Fibroblast of lung (primary cell): ENCODE measurements around the gene AFG3L2. TPM values are rescaled to one million over a fixed set of nuclear protein-coding genes. Genes with fewer than 3 reads are reported as not detected.

Experiments used
- DNase-seq, 2 donors: peaks; one replicate each; pipeline versions ENCODE4 v3.0.0 to v3.0.0-alpha.2; 2010; ENCODE audit warnings: low read depth in 2 of 2
- H2AFZ ChIP-seq: 2 replicates; pipeline ENCODE4 v1.5.1; 2012; ENCODE audit warnings: low read length, control low read depth, inconsistent platforms
- H3K27ac ChIP-seq: 2 replicates; pipeline ENCODE4 v1.5.1; 2011; ENCODE audit warnings: low read length, control low read depth; ENCODE audit not compliant: insufficient read depth
- H3K27me3 ChIP-seq: 2 replicates; pipeline ENCODE4 v1.5.1; 2011; ENCODE audit warnings: mild to moderate bottlenecking, low read length; ENCODE audit not compliant: control insufficient read depth, insufficient read depth
- H3K36me3 ChIP-seq: 2 replicates; pipeline ENCODE4 v1.5.1; 2011; ENCODE audit warnings: low read length; ENCODE audit not compliant: control insufficient read depth, insufficient read depth
- H3K4me1 ChIP-seq: 2 replicates; pipeline ENCODE4 v1.5.1; 2011; ENCODE audit warnings: low read length; ENCODE audit not compliant: control insufficient read depth, insufficient read depth; ENCODE audit errors: extremely low read depth
- H3K4me2 ChIP-seq: 2 replicates; pipeline ENCODE4 v1.5.1; 2011; ENCODE audit warnings: low read length, control low read depth; ENCODE audit not compliant: insufficient read depth; ENCODE audit errors: extremely low read depth
- H3K4me3 ChIP-seq, 4 experiments: fragments of 200-600 bp in 1 of 4; sonication (generic) in 1 of 4; replicated peaks in 1 of 4; 2 replicates each; pipeline ENCODE4 v1.5.1; 2011 to 2016; ENCODE audit warnings: low read length in 4 of 4, low read depth in 3 of 4, mild to moderate bottlenecking in 3 of 4, control low read depth in 2 of 4, inconsistent platforms in 1 of 4, mixed read lengths in 1 of 4; ENCODE audit not compliant: insufficient read depth in 1 of 4; ENCODE audit errors: control extremely low read depth in 1 of 4
- H3K79me2 ChIP-seq: 2 replicates; pipeline ENCODE4 v1.5.1; 2012; ENCODE audit warnings: mild to moderate bottlenecking, low read length, inconsistent platforms; ENCODE audit not compliant: control insufficient read depth, insufficient read depth
- H3K9ac ChIP-seq: 2 replicates; pipeline ENCODE4 v1.5.1; 2011; ENCODE audit warnings: mild to moderate bottlenecking, low read length, control low read depth; ENCODE audit not compliant: insufficient read depth
- H3K9me3 ChIP-seq: 2 replicates; pipeline ENCODE4 v1.5.1; 2012; ENCODE audit warnings: low read depth, low read length; ENCODE audit not compliant: control insufficient read depth, insufficient read depth
- H4K20me1 ChIP-seq: 2 replicates; pipeline ENCODE4 v1.5.1; 2011; ENCODE audit warnings: low read length; ENCODE audit not compliant: control insufficient read depth, insufficient read depth; ENCODE audit errors: extremely low read depth
- EZH2 ChIP-seq: IDR thresholded peaks from 2 replicates; pipeline ENCODE4 v1.5.1; 2012; ENCODE audit warnings: low read length, control low read depth, mild to moderate bottlenecking; ENCODE audit errors: missing control alignments
- polyA plus RNA-seq, 2 donors: library from polyadenylated mRNA; depleted of rRNA in 1 of 2; stranded (reverse) in 1 of 2; unstranded in 1 of 2; fragments of >200 nt; gene quantifications; 2 replicates each; pipeline ENCODE4 v1.2.1, GENCODE V29; 2011 to 2012; ENCODE audit warnings: missing spikeins in 1 of 2
- total RNA-seq: library from RNA; depleted of rRNA; stranded (reverse); fragments of >200 nt; gene quantifications from 2 replicates; pipeline ENCODE4 v1.2.1, GENCODE V29; 2014
- TF ChIP-seq, protein P1 (sequence below), 2 donors: IDR thresholded peaks in 1 of 2; conservative IDR thresholded peaks in 1 of 2; 1 replicate in 1 of 2; 2 replicates in 1 of 2; pipeline ENCODE4 v1.5.1; 2011 to 2012; ENCODE audit warnings: low read length in 2 of 2, control low read depth in 1 of 2, inconsistent platforms in 1 of 2, low read depth in 1 of 2, mild to moderate bottlenecking in 1 of 2

The AFG3L2 gene
- total and polyA plus RNA-seq, 2 donors (not counting 1 experiment from before 2014, with no cell fraction given), result 38.3 to 41.0 TPM

DNA sequence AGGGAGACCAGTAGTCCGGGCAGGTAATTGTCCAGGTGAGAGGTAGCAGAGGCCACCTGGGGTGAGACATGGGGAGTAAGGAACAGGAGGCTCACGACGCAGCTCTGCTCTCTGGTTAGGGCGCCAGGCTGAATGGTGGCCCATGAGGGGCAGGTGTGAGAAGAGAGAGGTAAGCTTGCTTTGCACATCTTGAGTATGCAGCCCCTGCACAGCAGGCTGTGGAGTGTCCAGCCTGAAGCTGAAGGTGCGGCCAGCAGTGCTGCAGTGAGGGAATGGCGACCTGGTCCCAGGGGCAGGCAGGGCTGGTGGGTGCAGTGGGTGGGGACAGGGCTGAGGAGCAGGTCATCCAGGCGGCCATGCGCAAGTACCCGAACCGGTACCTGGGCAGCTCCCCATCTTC, 46.4 kb upstream of the AFG3L2 start:
- H3K27ac ChIP-seq, result no peak overlapping the region
- H3K27me3 ChIP-seq, result no peaks in the 10 kb centered on the region
- no peak overlapping the region for H3K9ac ChIP-seq
- TF ChIP-seq EZH2, result no peak
- TF ChIP-seq, protein P1, sequence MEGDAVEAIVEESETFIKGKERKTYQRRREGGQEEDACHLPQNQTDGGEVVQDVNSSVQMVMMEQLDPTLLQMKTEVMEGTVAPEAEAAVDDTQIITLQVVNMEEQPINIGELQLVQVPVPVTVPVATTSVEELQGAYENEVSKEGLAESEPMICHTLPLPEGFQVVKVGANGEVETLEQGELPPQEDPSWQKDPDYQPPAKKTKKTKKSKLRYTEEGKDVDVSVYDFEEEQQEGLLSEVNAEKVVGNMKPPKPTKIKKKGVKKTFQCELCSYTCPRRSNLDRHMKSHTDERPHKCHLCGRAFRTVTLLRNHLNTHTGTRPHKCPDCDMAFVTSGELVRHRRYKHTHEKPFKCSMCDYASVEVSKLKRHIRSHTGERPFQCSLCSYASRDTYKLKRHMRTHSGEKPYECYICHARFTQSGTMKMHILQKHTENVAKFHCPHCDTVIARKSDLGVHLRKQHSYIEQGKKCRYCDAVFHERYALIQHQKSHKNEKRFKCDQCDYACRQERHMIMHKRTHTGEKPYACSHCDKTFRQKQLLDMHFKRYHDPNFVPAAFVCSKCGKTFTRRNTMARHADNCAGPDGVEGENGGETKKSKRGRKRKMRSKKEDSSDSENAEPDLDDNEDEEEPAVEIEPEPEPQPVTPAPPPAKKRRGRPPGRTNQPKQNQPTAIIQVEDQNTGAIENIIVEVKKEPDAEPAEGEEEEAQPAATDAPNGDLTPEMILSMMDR (conservative IDR thresholded peaks at IDR 0.05 in 1 of 2, IDR thresholded peaks at IDR 0.05 in 1 of 2; ENCODE audit: low read depth in 1 of 2, low read length in 2 of 2), result no peak
- H3K36me3 ChIP-seq, result peaks cover 2% of the 10 kb centered on the region
- H3K4me1 ChIP-seq, result no peaks in the 10 kb centered on the region
- no peaks in the 10 kb centered on the region for H4K20me1 ChIP-seq
- no peaks in the 10 kb centered on the region for H3K9me3 ChIP-seq
- no peak overlapping the region for H3K4me3 ChIP-seq
- peaks cover 2% of the 10 kb centered on the region for H3K79me2 ChIP-seq
- no peak overlapping the region for H2AFZ ChIP-seq
- no peak for DNase-seq
- no peak overlapping the region for H3K4me2 ChIP-seq

DNA sequence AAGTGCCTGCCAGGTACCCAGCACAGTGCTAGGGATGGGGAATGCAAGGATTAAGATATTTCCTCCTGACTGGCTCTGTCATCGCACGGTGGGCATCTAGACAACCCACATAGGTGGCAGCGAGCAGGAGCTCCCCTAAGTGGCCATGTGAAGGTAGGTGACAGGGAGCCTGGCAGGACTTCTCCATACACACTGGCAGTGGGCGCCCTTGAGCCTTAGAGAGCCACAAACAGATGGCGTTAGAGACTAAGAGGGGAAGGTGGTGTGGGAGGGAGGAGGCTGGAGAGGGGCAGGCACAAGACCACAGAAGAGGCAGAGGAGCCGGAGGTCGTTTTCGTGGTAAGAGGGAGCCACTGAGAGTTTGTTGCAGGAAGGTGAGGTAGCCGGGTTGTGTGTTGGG, 45.9 kb upstream of the AFG3L2 start:
- Histone ChIP-seq H3K4me2 (no peak overlapping the region), H4K20me1 (no peaks in the 10 kb centered on the region), H3K4me3 (no peak overlapping the region), H3K9ac (no peak overlapping the region), H3K9me3 (no peaks in the 10 kb centered on the region), H3K27ac (no peak overlapping the region), H3K79me2 (peaks cover 3% of the 10 kb centered on the region), H3K36me3 (peaks cover 2% of the 10 kb centered on the region), H2AFZ (no peak overlapping the region), H3K4me1 (no peaks in the 10 kb centered on the region), H3K27me3 (no peaks in the 10 kb centered on the region)
- DNase-seq, result no peak
- no peak for TF ChIP-seq EZH2
- TF ChIP-seq, protein P1 (conservative IDR thresholded peaks at IDR 0.05 in 1 of 2, IDR thresholded peaks at IDR 0.05 in 1 of 2; ENCODE audit: low read depth in 1 of 2, low read length in 2 of 2), result no peak

DNA sequence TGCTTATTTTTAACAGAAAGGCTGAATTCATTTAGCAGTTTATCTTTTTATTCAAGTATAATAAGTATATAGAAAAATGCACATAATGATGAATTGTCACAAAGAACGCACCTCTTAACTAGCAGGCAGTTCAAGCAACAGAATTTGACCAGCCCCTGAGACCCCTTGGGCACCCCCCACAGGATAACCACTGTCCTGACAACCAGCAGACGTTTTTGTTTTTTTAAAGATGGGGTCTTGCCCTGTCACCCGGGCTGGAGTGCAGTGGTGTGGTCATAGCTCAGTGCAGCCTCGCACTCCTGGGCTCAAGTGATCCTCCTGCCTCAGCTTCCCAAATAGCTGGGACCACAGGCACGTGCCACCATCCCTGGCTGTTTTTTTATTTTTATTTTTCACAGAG, 44.7 kb upstream of the AFG3L2 start:
- H2AFZ ChIP-seq, result no peak overlapping the region
- H3K4me1 ChIP-seq, result no peaks in the 10 kb centered on the region
- H3K36me3 ChIP-seq, result peaks cover 2% of the 10 kb centered on the region
- no peaks in the 10 kb centered on the region for H3K27me3 ChIP-seq
- H3K27ac ChIP-seq, result no peak overlapping the region
- TF ChIP-seq, protein P1 (conservative IDR thresholded peaks at IDR 0.05 in 1 of 2, IDR thresholded peaks at IDR 0.05 in 1 of 2; ENCODE audit: low read depth in 1 of 2, low read length in 2 of 2), result no peak
- no peak for TF ChIP-seq EZH2
- DNase-seq, result no peak
- H3K9me3 ChIP-seq, result no peaks in the 10 kb centered on the region
- H4K20me1 ChIP-seq, result no peaks in the 10 kb centered on the region
- H3K4me2 ChIP-seq, result no peak overlapping the region
- H3K4me3 ChIP-seq, result no peak overlapping the region
- peaks cover 3% of the 10 kb centered on the region for H3K79me2 ChIP-seq
- no peak overlapping the region for H3K9ac ChIP-seq
